Endothelial cell of umbilical vein (primary cell): Measurements from ENCODE around the gene ALK. TPM values are rescaled to one million over a fixed set of nuclear protein-coding genes. Genes with fewer than 3 reads are reported as not detected.

Experiments used
- BruUV-seq: library from RNA; stranded (reverse); fragments of 400-500 nt; replicated peaks from 2 replicates; lab custom pipeline; 2021; lab: Mats Ljungman, UMichigan
- CTCF ChIA-PET: fragments of 300-600, 350-600 bp; sonication (Branson Sonifier 250); formaldehyde crosslinking; loops from one replicate; lab custom pipeline; 2021; ENCODE audit warnings: antibody characterized with exemption, inconsistent platforms; lab: Charles Lee
- POLR2A ChIA-PET: fragments of 300-600, 350-600 bp; sonication (Branson Sonifier 250); formaldehyde crosslinking; loops from one replicate; lab custom pipeline; 2021; ENCODE audit warnings: antibody characterized with exemption, inconsistent platforms; lab: Charles Lee
- DNase-seq: peaks from one replicate; pipeline ENCODE4 v3.0.0-alpha.2; 2011; ENCODE audit warnings: low read depth, low spot score
- FAIRE-seq: peaks from 2 replicates; lab custom pipeline; 2011; peaks lifted over from hg19 to GRCh38; lab: Jason Lieb, UNC
- H2AFZ ChIP-seq: 2 replicates; pipeline ENCODE4 v1.6.0; 2012; ENCODE audit warnings: low read depth, low read length, control low read depth, inconsistent platforms
- H3K27ac ChIP-seq: 2 replicates; pipeline ENCODE4 v1.5.1; 2011; ENCODE audit warnings: low read depth, mild to moderate bottlenecking, control low read depth, low read length, moderate library complexity; ENCODE audit not compliant: insufficient read depth
- H3K27me3 ChIP-seq, 2 experiments: 2 replicates each; pipeline versions ENCODE4 v1.6.0 to v1.6.1; 2011; ENCODE audit warnings: low read length in 2 of 2, mixed read lengths in 1 of 2; ENCODE audit not compliant: control insufficient read depth in 2 of 2, insufficient read depth in 2 of 2
- H3K36me3 ChIP-seq, 2 experiments: 2 replicates in 1 of 2; 3 replicates in 1 of 2; pipeline ENCODE4 v1.5.1; 2011; ENCODE audit warnings: low read length in 2 of 2, mild to moderate bottlenecking in 1 of 2, moderate library complexity in 1 of 2; ENCODE audit not compliant: control insufficient read depth in 2 of 2, insufficient read depth in 2 of 2; ENCODE audit errors: extremely low read depth in 1 of 2
- H3K4me1 ChIP-seq: 3 replicates; pipeline ENCODE4 v1.5.1; 2011; ENCODE audit warnings: mild to moderate bottlenecking, low read length; ENCODE audit not compliant: control insufficient read depth, insufficient read depth; ENCODE audit errors: extremely low read depth
- H3K4me2 ChIP-seq: 2 replicates; pipeline ENCODE4 v1.6.1; 2011; ENCODE audit warnings: low read length, control low read depth, mixed read lengths; ENCODE audit not compliant: insufficient read depth
- H3K4me3 ChIP-seq, 3 experiments: fragments of 200-600 bp in 1 of 3; sonication (generic), shearing (Covaris generic) in 1 of 3; replicated peaks in 1 of 3; 2 replicates each; pipeline ENCODE4 v1.5.1; 2011 to 2016; ENCODE audit warnings: control low read depth in 3 of 3, low read length in 3 of 3, mild to moderate bottlenecking in 2 of 3, inconsistent platforms in 1 of 3, low read depth in 1 of 3, moderate library complexity in 1 of 3; ENCODE audit not compliant: insufficient read depth in 1 of 3
- H3K79me2 ChIP-seq: 2 replicates; pipeline ENCODE4 v1.6.0; 2012; ENCODE audit warnings: low read length, inconsistent platforms; ENCODE audit not compliant: control insufficient read depth, insufficient read depth
- H3K9ac ChIP-seq: replicated peaks from 2 replicates; pipeline ENCODE3; 2011; ENCODE audit warnings: low read length, control low read depth; ENCODE audit not compliant: insufficient read depth; ENCODE audit errors: extremely low read depth
- H3K9me1 ChIP-seq: replicated peaks from 3 replicates; pipeline ENCODE4 v1.6.0; 2011; ENCODE audit warnings: mild to moderate bottlenecking, low read length; ENCODE audit not compliant: control insufficient read depth, insufficient read depth; ENCODE audit errors: extremely low read depth
- H3K9me3 ChIP-seq: replicated peaks from 2 replicates; pipeline ENCODE4 v1.5.1; 2012; ENCODE audit warnings: low read length, inconsistent platforms; ENCODE audit not compliant: control insufficient read depth, insufficient read depth
- H4K20me1 ChIP-seq: replicated peaks from 2 replicates; pipeline ENCODE3; 2011; ENCODE audit warnings: mild to moderate bottlenecking, low read length; ENCODE audit not compliant: control insufficient read depth, insufficient read depth; ENCODE audit errors: extremely low read depth
- CTCF ChIP-seq, 2 donors: IDR thresholded peaks; 1 replicate in 1 of 2; 2 replicates in 1 of 2; pipeline ENCODE4 v1.5.1; 2011; ENCODE audit warnings: low read length in 2 of 2, mild to moderate bottlenecking in 2 of 2, moderate library complexity in 2 of 2, control low read depth in 1 of 2, inconsistent platforms in 1 of 2, low read depth in 1 of 2; ENCODE audit not compliant: insufficient read depth in 1 of 2; ENCODE audit errors: extremely low read depth in 1 of 2
- EZH2 ChIP-seq: IDR thresholded peaks from 2 replicates; pipeline ENCODE4 v1.6.1; 2012; ENCODE audit warnings: borderline replicate concordance, low read depth, mild to moderate bottlenecking, moderate library complexity, low read length, inconsistent platforms; ENCODE audit not compliant: severe bottlenecking
- FOS ChIP-seq: IDR thresholded peaks from 2 replicates; pipeline ENCODE4 v1.6.1; 2011; ENCODE audit warnings: mild to moderate bottlenecking, low read length, moderate library complexity, borderline replicate concordance; ENCODE audit not compliant: insufficient read depth
- GATA2 ChIP-seq: IDR thresholded peaks from 2 replicates; pipeline ENCODE4 v1.7.0; 2011; ENCODE audit warnings: low read depth, mild to moderate bottlenecking, moderate library complexity, mixed read lengths, low read length; ENCODE audit not compliant: insufficient read length, insufficient read depth
- JUN ChIP-seq: IDR thresholded peaks from 2 replicates; pipeline ENCODE4 v1.6.1; 2011; ENCODE audit warnings: borderline replicate concordance, low read depth; ENCODE audit not compliant: insufficient read length, insufficient read depth
- MAX ChIP-seq: IDR thresholded peaks from 2 replicates; pipeline ENCODE4 v1.6.1; 2011; ENCODE audit not compliant: insufficient read depth, insufficient read length
- MYC ChIP-seq: IDR thresholded peaks from one replicate; pipeline ENCODE4 v1.6.1; 2011; ENCODE audit warnings: mild to moderate bottlenecking, low read depth, low read length
- POLR2A ChIP-seq: IDR thresholded peaks from 2 replicates; pipeline ENCODE4 v1.6.1; 2012; ENCODE audit warnings: low read depth, mild to moderate bottlenecking, control low read depth, low read length
- POLR2AphosphoS5 ChIP-seq: IDR thresholded peaks from 2 replicates; pipeline ENCODE4 v1.6.1; 2012; ENCODE audit warnings: low read depth, mild to moderate bottlenecking, control low read depth, low read length, moderate library complexity; ENCODE audit not compliant: insufficient read depth
- dilution Hi-C: fragments of 300-500 bp; cut with MboI; formaldehyde crosslinking; loops from one replicate; pipeline ENCODE4 v1.15.0; 2019; ENCODE audit warnings: low sequenced_read_pairs; ENCODE audit not compliant: extremely low pct_ligation_motif_present
- intact Hi-C: fragments of 100-400 bp; cut with micrococcal nuclease; formaldehyde crosslinking; loops from one replicate; pipeline ENCODE4 v1.10.0; 2022
- polyA plus RNA-seq, 4 experiments: library from polyadenylated mRNA; depleted of rRNA in 3 of 4; stranded (reverse) in 3 of 4; unstranded in 1 of 4; fragments of >200 nt; gene quantifications; 2 replicates each; pipeline versions ENCODE4 v1.2.1 to v1.2.3, GENCODE V29; 2011 to 2012; ENCODE audit warnings: missing spikeins in 1 of 4
- total RNA-seq: library from RNA; stranded (reverse); gene quantifications from 2 replicates; pipeline ENCODE4 v1.2.3, GENCODE V29; 2021

ALK gene
- total and polyA plus RNA-seq, 2 donors (not counting 3 experiments of a cell fraction or from before 2014, with no cell fraction given) = not detected

GRCh38 chr2:29440921-29441623 is 480.3 kb downstream of the ALK start:
- intact Hi-C loops = no loop called here
- DNase-seq = no peak
- no peak for FAIRE-seq
- no peaks in the 10 kb centered on the region for H3K27me3 ChIP-seq
- no peak overlapping the region for H3K9ac ChIP-seq
- H3K4me1 ChIP-seq = no peaks in the 10 kb centered on the region
- no peaks in the 10 kb centered on the region for H4K20me1 ChIP-seq
- ChIA-PET POLR2A (no interaction called here), CTCF (no interaction called here)
- H3K79me2 ChIP-seq = no peaks in the 10 kb centered on the region
- no peaks in the 10 kb centered on the region for H3K36me3 ChIP-seq
- no peak overlapping the region for H3K27ac ChIP-seq
- no peaks in the 10 kb centered on the region for H3K9me3 ChIP-seq
- H2AFZ ChIP-seq = no peak overlapping the region
- dilution Hi-C loops = no loop called here
- TF ChIP-seq FOS = no peak
- TF ChIP-seq CTCF (IDR thresholded peaks at IDR 0.05; ENCODE audit: extremely low read depth in 1 of 2, insufficient read depth in 1 of 2, low read depth in 1 of 2, low read length in 2 of 2) = no peak
- TF ChIP-seq MYC = no peak
- TF ChIP-seq JUN = no peak
- no peaks in the 10 kb centered on the region for H3K9me1 ChIP-seq
- no TSS peak for BruUV-seq
- no peak overlapping the region for H3K4me2 ChIP-seq
- H3K4me3 ChIP-seq = no peak overlapping the region

GRCh38 chr2:29433920-29434319 is 487.5 kb downstream of the ALK start:
- POLR2A ChIA-PET = no interaction called here
- no peak for FAIRE-seq
- no TSS peak for BruUV-seq

More at GRCh38 chr2:29433920-29434319, 487.5 kb downstream of the ALK start:
- intact Hi-C loops = no loop called here
- Histone ChIP-seq H3K9ac (no peak overlapping the region), H3K4me1 (no peaks in the 10 kb centered on the region), H3K36me3 (no peaks in the 10 kb centered on the region), H3K4me3 (no peak overlapping the region), H3K27ac (no peak overlapping the region), H3K79me2 (no peaks in the 10 kb centered on the region), H3K9me3 (no peaks in the 10 kb centered on the region), H3K9me1 (no peaks in the 10 kb centered on the region), H3K27me3 (no peaks in the 10 kb centered on the region), H2AFZ (no peak overlapping the region), H4K20me1 (no peaks in the 10 kb centered on the region), H3K4me2 (no peak overlapping the region)
- TF ChIP-seq POLR2A (no peak), EZH2 (no peak), FOS (no peak), GATA2 (no peak), POLR2AphosphoS5 (no peak), JUN (no peak), MAX (no peak), CTCF (IDR thresholded peaks at IDR 0.05; ENCODE audit: extremely low read depth in 1 of 2, insufficient read depth in 1 of 2, low read depth in 1 of 2, low read length in 2 of 2) (no peak), MYC (no peak)
- dilution Hi-C loops = no loop called here
- CTCF ChIA-PET = no interaction called here
- DNase-seq = no peak
